Peyer's patch (tissue), 4 donors: ENCODE results near the gene FGF22. TPM values are rescaled to one million over a fixed set of nuclear protein-coding genes. Genes with fewer than 3 reads are reported as not detected.
"Not testable (repeated sequence)": the region's sequence is repeated elsewhere in the genome, so short reads cannot be mapped to it uniquely, and the experiment has no call there.

ENCODE experiments used
- DNase-seq, 3 donors: peaks; one replicate each; pipeline ENCODE4 v3.0.0-alpha.2; 2017 to 2019
- H3K27ac ChIP-seq, 4 donors: fragments of 200-600 bp; sonication (generic); one replicate each; pipeline ENCODE4 v1.5.1; 2016 to 2019
- H3K27me3 ChIP-seq, 2 donors: fragments of 200-600 bp; sonication (generic); one replicate each; pipeline ENCODE4 v1.5.1; 2019
- H3K36me3 ChIP-seq, 3 donors: fragments of 200-600 bp; sonication (generic); one replicate each; pipeline ENCODE4 v1.5.1; 2016 to 2019
- H3K4me1 ChIP-seq, 4 donors: fragments of 200-600 bp; sonication (generic); one replicate each; pipeline ENCODE4 v1.5.1; 2016 to 2019
- H3K4me3 ChIP-seq, 4 donors: fragments of 200-600 bp; sonication (generic); 1 replicate in 3 of 4; 2 replicates in 1 of 4; pipeline ENCODE4 v1.5.1; 2016 to 2019; ENCODE audit warnings: mild to moderate bottlenecking in 1 of 4
- H3K9me3 ChIP-seq, 4 donors: fragments of 200-600 bp; sonication (generic); one replicate each; pipeline ENCODE4 v1.5.1; 2016 to 2019; ENCODE audit warnings: mild to moderate bottlenecking in 1 of 4
- POLR2A ChIP-seq, 2 donors: fragments of 450-650 bp; IDR thresholded peaks; one replicate each; pipeline ENCODE4 v1.5.1; 2017; ENCODE audit warnings: antibody characterized with exemption in 2 of 2, mild to moderate bottlenecking in 2 of 2, moderate library complexity in 2 of 2
- total RNA-seq, 4 donors: library from RNA; depleted of rRNA; stranded (reverse); fragments of >200 nt; gene quantifications; one replicate each; pipeline ENCODE4 v1.1.0, GENCODE V29; 2016
- TF ChIP-seq, protein P1 (sequence below), 6 experiments: fragments of 450-650 bp in 4 of 6; fragments of 200-600 bp in 2 of 6; sonication (generic) in 1 of 6; IDR thresholded peaks; one replicate each; pipeline ENCODE4 v1.5.1; 2017 to 2019; ENCODE audit warnings: antibody characterized with exemption in 6 of 6, mild to moderate bottlenecking in 3 of 6, moderate library complexity in 1 of 6

Gene FGF22
- total RNA-seq, 4 donors from 2014 or later = not detected

DNA sequence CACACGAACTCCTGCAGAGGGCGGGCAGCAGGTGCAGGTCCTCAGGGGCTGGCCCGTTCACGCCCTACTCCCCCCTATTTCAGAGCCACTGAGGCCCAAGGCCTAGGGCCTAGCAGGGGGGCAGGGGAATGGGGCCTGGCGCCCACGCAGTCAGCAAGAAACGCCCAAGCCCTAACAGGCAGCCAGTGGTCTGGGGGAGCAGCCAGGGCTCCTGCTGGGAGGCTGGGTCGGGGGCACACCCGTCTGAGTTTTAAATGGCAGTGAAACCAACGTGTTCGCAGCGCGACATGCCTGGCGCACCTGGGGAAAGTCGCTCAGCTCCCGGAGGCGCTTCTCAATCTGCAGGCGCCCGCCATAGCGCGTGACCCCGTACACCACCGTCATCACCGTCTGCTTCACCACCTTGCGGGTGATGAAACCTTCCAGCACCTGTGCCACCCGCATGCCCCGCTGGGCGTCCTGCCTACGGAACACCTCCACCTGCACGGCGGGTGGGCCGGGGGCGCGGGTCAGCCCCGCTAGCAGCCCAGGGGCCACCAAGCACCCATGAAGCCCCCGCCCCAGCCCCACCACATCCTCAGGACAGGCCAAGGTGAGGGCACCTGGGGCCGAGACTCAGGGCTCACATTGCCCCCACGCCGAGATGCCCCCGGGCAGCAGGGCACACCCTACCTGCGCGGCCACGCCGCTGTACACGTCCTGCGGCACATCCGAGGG, 20.2 kb upstream of the FGF22 start:
- Histone ChIP-seq H3K4me3 (no peak overlapping the region), H3K27me3 (no peaks in the 10 kb centered on the region), H3K36me3 (peaks cover 0 to 70% (median 0%) of the 10 kb centered on the region in 3 donors), H3K9me3 (no peaks in the 10 kb centered on the region), H3K4me1 (peaks cover 0 to 7% (median 0%) of the 10 kb centered on the region in 4 donors), H3K27ac (no peak overlapping the region)
- TF ChIP-seq POLR2A (IDR thresholded peaks at IDR 0.05) = no peak
- TF ChIP-seq, protein P1, sequence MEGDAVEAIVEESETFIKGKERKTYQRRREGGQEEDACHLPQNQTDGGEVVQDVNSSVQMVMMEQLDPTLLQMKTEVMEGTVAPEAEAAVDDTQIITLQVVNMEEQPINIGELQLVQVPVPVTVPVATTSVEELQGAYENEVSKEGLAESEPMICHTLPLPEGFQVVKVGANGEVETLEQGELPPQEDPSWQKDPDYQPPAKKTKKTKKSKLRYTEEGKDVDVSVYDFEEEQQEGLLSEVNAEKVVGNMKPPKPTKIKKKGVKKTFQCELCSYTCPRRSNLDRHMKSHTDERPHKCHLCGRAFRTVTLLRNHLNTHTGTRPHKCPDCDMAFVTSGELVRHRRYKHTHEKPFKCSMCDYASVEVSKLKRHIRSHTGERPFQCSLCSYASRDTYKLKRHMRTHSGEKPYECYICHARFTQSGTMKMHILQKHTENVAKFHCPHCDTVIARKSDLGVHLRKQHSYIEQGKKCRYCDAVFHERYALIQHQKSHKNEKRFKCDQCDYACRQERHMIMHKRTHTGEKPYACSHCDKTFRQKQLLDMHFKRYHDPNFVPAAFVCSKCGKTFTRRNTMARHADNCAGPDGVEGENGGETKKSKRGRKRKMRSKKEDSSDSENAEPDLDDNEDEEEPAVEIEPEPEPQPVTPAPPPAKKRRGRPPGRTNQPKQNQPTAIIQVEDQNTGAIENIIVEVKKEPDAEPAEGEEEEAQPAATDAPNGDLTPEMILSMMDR (IDR thresholded peaks at IDR 0.05) = no peak
- no peak for DNase-seq

DNA sequence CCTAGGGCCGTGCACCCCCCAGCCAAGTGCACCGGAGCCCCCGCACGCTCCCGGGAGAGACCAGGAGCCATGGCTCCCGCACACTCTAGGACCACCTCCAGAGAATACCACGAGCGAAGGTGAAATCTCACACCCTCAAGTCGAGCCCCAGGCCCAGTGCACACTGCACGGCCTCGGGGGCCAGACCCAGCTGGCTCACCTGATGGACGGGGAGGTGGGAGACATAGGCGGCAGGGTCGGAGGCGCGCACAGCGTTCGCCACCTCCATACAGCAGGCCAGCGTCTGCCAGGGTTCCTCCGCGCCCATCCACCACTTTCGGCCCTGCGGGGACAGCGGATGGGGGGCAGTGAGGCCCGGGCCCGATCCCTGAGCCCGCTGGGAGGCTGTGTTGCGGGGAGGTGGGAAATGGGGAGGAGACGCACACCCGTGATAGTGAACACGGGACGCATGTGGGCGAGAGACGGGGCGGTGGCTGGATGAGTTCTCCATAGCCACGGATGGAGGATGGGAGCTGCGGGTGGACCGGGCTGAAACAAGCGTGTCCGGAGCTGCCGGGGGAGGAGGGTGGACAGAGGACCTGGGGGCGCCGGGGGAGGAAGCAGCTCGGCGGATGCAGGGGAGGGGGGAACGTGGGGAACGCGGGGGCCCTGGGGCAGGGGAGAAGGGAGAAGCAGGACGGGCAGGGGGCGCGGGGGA, 19.4 kb upstream of the FGF22 start:
- DNase-seq = no peak
- TF ChIP-seq POLR2A (IDR thresholded peaks at IDR 0.05) = no peak
- TF ChIP-seq, protein P1 (IDR thresholded peaks at IDR 0.05) = no peak
- no peak overlapping the region for H3K4me3 ChIP-seq
- no peaks in the 10 kb centered on the region for H3K27me3 ChIP-seq
- H3K4me1 ChIP-seq = peaks cover 0 to 7% (median 0%) of the 10 kb centered on the region in 4 donors
- H3K27ac ChIP-seq = no peak overlapping the region
- H3K36me3 ChIP-seq = peaks cover 0 to 79% (median 0%) of the 10 kb centered on the region in 3 donors
- H3K9me3 ChIP-seq = no peaks in the 10 kb centered on the region

DNA sequence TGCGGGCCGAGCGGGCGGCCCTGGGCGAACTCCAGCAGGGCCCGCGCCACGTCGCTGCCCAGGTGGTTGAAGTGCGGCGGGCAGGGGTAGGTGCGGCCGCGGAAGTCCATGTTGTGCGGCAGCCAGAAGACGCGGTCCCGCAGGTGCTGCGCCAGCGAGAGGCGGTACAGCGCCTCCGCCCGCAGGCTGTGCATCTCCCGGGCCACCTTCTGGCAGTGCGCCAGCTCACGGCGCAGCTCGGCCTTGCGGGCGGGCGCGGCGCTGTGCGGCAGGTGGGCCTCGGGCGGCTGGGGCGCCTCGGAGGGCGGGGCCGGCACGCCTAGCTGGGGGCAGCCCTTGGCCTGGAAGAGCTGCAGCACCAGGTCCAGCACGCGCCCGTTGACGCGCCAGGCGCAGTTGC, 18.5 kb upstream of the FGF22 start:
- H3K4me3 ChIP-seq, DNase-seq, H3K27ac ChIP-seq, H3K4me1 ChIP-seq, H3K9me3 ChIP-seq, H3K27me3 ChIP-seq: not testable (repeated sequence)
- H3K36me3 ChIP-seq = peaks cover 0 to 86% (median 0%) of the 10 kb centered on the region in 3 donors

DNA sequence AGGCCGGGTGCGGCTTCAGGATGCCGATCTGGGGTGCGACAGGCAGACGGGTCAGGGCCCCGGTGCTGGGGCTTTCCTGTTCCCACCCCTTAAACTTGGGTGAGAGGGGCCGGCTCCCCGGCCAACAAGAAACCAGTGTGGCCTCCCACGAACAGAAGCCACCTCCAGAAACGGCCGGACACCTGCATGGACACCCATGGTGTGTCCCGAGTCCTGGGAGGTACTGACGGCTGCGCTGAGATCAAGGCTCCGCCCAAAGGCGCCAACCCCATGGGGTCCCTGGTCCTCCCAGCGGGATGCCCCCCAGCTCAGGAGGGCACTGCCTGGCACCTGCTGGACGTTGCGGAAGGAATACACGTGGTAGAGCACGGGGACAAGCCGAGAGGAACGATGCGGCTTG, 17.9 kb upstream of the FGF22 start:
- peaks cover 0 to under 1% (median 0%) of the 10 kb centered on the region in 4 donors for H3K4me1 ChIP-seq
- H3K9me3 ChIP-seq = no peaks in the 10 kb centered on the region
- H3K27me3 ChIP-seq = no peaks in the 10 kb centered on the region
- no peak for DNase-seq
- TF ChIP-seq POLR2A (IDR thresholded peaks at IDR 0.05) = no peak
- TF ChIP-seq, protein P1 (IDR thresholded peaks at IDR 0.05) = no peak
- peaks cover 0 to 85% (median 0%) of the 10 kb centered on the region in 3 donors for H3K36me3 ChIP-seq
- no peak overlapping the region for H3K4me3 ChIP-seq
- no peak overlapping the region for H3K27ac ChIP-seq

DNA sequence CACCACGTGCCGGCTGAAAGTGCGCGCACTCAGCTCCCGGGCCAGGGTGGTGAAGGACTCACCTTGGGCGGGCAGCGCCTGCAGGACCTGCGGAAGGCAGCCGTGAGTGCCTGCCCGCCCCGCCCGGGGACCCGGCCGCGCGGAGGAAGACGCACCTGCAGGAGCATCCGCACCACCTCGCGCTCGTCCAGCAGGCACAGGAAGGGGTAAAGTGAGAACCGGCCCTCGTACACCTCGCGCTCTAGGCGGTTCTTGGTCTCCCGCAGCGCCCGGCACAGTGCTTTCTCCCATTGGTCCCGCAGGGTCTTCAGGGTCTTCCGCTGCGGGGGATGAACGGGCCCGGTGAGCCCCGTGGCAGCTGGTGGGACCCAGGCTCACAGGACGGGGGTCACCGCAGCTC, 17.0 kb upstream of the FGF22 start:
- Histone ChIP-seq H3K4me1 (no peaks in the 10 kb centered on the region), H3K36me3 (peaks cover 0 to 77% (median 0%) of the 10 kb centered on the region in 3 donors), H3K9me3 (no peaks in the 10 kb centered on the region), H3K27me3 (no peaks in the 10 kb centered on the region), H3K27ac (no peak overlapping the region), H3K4me3 (no peak overlapping the region)
- DNase-seq = no peak
- TF ChIP-seq POLR2A (IDR thresholded peaks at IDR 0.05) = no peak
- TF ChIP-seq, protein P1 (IDR thresholded peaks at IDR 0.05) = no peak
